C1 segment of cervical spinal cord (tissue), 14 donors: ENCODE results near the gene DNM3.
"Not testable (repeated sequence)": the region's sequence is repeated elsewhere in the genome, so short reads cannot be mapped to it uniquely, and the experiment has no call there.

Source experiments
- DNase-seq, 14 donors: peaks; one replicate each; lab custom pipeline; 2025; lab: John Stamatoyannopoulos, UW

DNM3 gene

DNA sequence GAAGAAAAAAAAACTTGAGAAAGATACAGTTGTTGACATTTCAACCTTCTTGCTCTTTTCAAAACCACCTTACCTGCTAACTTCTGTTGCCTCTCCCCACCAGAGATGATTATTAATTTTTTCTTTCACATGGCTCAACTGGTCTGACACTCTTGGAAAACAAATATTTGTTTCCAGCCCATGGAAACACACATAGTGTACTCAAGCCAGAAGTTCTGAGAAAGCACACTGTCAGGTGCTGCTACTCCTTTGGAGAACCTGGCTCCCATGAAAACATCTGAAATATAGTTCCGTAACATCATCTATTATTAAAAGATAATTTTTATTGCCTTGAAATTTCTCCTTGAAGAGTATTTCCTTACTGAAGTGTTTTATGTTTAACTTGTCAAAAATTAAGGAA, 434.2 kb downstream of the DNM3 start:
- DNase-seq: no peak

DNA sequence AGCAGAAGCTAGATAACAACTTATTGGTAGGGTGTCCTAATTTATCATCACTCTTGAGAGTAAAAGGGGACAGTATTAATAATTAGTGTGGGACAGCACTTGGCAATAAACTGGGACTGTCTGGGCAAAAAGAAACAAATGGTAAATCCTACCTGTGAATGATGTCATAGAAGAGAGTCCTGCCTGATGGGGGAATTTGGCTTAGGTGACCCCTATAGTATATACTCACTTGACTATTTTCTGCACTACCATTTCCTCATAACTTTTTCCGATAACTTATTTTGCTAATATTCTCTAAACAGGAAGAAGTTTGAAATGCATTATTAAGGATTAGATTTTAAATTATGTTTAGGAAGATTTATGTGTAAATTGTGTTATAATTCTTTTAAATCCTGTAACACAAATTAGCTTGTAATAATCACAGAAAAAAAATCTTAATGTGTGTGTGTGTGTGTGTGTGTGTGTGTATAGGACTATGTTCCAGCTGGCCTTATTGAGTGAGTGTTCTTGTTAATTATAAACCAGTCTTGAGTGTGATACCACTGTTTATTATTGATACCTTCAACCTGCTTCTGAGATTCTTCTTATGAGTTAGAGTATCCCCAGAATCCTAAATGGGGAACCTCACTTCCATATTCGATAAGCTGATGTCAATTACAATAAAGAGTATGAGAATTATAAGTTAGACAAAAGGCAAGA, 435.0 kb downstream of the DNM3 start:
- DNase-seq: no peak

DNA sequence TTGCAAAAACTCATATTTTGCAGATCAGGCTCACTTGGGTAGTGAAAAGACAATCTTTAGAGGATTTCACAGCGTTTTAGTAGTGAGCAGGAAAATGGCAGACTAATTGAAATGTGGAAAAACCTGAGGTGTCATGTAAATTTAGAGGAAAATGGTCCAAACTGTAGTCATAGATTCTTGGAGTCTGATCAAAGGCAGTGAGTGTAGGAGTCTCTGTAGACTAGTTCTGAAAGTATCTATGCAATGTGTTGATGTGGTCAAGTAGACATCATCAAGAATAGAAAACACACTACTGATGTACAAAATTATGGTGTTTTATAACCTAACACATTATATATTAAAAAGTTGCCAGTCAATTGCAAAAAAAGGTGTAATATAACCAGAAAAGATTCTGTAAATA, 436.0 kb downstream of the DNM3 start:
- DNase-seq: no peak

DNA sequence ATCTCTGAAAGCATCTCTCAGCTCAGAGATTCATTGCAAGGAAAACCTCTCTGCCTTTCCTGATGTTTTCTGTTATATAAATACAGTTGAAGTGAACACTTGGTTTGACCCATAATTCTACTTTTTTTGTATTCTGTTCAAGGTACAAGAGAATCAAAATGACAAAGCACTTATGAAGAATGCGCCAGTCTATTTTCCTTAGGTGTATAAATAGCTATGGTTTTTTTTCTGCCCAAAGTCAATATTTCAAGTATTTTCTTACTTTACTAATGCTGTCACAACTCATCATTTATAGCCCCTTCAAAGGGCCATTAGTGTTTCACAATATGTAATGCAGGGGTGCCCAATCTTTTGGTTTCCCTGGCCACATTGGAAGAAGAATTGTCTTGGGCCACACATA, 436.7 kb downstream of the DNM3 start:
- DNase-seq: no peak

DNA sequence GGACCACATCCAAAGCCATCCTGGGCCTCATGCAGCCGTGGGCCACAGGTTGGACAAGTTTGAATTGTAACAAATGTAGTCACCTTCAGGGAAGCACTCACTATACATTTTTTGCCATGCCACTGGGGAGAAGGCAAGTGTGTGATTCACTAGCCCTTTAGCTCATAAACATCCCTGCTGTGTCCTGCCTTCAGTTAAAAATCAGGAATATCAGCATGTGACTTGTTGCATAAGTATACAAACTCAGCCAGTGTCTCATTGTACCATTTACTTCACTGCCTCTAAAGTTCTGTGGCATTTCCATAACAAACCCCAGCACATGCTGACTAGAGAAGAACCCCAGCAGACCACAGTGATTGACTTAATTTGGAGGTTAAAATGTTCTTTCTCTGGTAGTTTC, 437.2 kb downstream of the DNM3 start:
- DNase-seq: no peak

DNA sequence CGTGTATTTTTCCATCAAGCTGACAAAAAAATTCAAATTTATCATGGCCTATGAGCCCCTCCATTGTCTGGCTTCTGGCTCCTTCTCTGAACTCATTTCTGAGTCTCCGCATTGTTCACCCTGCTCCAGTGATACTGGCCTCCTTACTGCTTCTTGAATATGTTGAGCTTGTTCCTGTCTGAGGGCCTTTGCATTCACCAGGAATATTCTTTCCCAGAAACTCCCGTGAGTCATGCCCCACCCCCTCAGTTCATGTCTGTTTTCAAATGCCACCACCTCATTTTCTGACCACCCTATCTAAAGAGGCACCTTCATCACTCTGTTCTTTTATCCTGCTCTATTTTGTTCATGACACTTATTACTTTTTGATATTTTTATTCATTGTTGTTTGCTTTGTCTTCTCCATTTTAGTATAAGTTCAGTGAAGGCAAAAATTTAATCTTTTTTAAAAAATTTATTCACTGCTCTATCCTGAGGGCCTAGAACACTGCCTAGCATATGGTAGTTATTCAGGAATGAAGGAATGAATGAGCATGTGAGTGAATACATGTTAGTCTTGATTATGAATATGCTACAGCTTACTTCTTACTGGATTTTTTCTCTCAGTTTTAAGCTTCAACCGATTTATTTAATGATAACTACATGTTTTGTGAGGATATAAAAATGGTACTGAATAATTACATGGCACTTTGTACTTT, 438.8 kb downstream of the DNM3 start:
- no peak for DNase-seq

DNA sequence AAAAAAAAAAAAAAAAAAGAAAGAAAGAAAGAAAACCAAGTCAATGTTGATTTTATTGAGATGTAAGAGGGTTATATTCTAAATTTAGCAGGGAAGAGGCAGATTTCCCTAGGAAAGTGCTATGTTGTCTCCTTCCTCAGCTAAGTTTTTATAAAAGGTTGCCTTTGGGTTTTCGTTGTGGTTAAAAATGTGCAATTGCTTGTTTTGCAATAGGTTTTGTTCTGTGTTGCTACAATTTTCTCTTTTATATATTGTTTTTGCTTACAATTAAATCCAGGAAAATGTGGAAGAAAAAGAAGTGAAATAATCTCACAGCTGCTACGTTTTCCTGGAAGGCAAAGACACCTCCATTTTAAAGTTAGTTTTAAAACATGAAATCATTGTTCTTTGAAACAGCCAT, 442.5 kb downstream of the DNM3 start:
- DNase-seq: no peak

DNA sequence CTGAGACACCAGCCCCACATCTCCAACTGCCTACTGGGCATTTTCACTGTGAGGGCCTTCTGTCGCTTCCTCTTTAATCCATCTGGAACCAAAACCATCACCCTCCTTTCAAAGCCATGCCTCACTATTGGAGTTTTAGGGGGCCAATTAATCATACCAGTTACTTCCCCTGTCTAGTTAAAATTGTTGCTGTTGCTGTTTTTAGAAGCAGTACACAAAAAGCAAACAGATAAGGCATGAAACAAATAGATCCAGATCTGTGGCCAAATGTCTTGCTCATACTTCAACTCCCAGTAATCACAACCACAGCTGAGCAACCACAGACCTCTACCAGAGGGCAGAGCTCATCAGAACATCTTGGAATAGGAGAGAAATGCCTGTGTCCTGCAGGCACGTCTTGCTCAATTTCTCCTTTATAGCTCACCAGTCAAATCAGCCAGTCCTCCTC, 445.4 kb downstream of the DNM3 start:
- DNase-seq: peak in 1 of 14 donors; percentile 25

DNA sequence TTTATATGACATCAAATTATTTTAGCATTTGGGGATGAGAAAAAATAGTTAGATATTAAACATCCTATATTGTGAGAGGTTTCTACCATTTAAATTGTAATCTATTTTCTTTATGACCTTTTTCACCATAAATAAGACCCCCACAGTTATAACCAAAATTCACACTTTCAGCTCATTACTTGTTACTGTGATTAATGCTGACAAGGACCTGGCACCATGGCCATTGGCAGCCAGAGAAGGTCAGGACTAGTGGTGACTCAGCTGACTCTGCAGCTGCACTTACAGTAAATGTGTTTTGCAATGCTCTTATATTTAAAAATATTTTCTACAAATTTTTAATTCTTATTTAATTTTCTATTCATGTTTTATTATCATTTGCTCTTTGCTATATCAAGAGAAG, 445.9 kb downstream of the DNM3 start:
- peak in 3 of 14 donors; percentile 9 to 48 (median 10) for DNase-seq

DNA sequence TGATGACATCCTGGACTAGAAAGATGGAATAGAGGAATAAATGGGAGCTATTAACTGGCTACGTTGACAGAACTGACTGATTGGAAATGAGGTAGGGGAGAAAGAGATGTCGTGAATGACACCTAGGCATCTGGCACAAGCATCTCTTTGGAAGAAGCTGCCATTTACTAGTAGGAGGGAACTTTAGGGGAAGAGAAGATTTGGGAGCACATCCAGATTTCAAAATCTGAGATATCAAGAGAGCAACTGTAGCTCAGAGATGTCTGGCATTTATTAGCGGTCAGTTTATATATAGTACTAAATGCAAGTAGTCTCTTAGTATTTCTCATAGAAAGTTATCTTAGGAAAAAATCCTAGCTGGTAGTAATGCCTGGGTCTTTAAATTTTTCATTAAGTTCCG, 447.3 kb downstream of the DNM3 start:
- DNase-seq: no peak

DNA sequence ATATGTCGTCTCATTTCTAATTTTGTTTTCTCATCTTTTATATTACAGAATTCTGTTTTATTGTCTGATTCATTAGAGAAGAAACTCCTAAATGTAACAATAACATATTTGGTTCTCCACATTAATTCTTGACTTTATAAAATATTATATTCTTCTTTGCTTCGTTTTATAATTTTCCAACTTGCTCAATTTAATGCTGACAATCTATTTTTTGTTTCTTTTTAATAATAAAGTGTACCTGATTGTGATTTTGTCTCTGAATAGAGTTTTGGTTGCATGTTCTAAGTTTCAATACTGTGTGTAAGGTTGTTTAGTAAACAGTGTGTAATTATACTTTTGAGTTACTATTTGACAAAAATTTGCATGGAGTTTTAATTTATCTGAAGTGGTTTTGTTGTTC, 448.1 kb downstream of the DNM3 start:
- DNase-seq: no peak

DNA sequence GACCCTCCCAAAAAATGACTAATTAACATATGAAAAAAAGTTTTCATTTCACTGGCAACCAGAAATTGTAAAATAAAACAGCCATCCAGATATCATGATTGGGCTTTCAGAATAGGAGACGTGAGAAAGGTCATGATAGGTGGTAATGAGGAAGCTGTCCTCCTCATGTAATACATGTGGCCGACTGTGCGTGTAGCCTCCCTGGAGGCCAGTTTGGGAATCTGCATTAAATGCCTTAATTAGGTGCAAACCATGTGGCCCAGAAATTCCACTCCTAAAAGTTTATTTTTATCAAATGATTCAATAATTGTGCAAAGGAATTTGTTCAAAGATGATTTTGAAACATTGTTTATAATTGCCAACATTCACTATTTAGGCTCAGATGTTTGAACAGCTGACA, 451.5 kb downstream of the DNM3 start:
- DNase-seq: no peak

DNA sequence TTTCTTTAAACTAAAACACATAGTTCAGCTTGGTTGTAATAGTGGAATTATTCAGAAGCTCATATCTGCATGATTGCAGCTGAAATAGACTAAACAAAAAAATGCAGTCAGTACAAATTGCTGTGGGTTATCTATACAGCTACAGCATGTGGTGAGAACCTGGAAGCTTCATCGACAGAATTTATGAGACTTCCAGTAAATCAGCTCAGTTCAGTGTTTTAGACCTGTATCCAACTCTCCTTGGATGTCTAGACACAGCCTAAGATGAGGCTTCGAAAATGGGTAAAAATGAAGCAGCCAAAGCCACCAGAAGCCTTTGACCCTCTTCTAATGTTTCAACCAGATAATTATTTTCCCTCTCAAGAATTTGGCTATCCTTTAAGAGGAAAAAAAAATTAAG, 452.1 kb downstream of the DNM3 start:
- DNase-seq: no peak

DNA sequence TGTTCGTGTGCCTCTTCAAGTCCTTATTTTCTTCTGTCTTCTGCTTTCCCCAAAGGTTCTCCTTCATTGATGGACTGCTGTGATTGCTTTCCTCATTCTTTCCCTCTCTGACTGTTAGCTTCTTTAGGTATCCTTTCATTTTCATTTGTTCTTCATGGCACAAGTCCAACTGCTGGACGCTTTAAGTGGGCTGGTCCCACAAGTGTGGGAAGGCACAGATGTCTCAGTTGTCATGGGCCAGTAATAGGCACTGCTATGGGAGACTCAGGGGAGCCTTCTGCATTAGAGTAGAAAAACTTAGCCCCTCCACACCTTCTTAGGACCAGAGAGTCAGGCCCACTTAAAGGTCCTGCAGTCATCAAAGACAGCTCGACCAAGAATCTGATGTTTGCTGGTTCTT, 456.8 kb downstream of the DNM3 start:
- no peak for DNase-seq

DNA sequence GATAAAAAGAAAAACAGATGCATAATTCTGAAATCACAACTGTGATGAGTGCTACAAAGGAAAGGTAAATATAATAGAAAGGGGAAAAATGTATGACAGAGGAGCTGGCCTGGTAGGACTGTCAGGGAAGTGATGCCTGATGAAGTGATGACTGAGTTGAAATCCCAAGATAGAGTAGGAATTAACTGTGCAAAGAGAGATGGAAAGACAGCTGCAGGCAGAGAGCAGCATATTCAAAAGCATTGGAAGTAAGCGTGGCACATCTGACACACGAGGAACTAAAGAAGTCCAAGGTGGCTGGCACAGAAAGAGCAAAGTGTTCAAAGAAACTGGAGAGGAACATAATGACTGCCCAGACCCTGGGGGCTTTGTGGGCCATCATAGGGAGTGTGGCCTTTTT, 457.6 kb downstream of the DNM3 start:
- no peak for DNase-seq

DNA sequence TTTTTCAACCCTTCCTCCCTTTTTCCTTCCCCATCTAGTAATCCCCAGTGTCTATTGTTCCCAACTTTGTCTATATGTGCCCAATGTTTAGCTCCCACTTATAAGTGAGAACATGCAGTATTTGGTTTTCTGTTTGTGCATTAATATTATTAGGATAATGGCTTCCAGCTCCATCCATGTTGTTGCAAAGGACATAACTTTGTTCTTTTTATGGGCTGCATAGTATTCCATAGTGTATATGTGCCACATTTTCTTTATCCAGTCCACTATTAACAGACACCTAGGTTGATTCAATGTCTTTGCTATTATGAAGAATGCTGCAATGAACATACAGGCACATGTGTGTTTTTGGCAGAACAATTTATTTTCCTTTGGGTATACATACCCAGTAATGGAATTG, 458.2 kb downstream of the DNM3 start:
- DNase-seq: no peak

DNA sequence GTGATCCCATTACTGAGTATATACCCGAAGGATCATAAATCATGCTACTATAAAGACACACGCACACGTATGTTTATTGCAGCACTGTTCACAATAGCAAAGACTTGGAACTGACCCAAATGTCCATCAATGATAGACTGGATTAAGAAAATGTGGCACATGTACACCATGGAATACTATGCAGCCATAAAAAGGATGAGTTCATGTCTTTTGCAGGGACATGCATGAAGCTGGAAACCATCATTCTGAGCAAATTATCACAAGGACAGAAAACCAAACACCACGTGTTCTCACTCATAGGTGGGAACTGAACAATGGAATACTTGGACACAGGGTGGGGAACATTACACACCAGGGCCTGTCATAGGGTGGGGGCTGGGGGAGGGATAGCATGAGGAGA, 466.2 kb downstream of the DNM3 start:
- DNase-seq: not testable (repeated sequence)

DNA sequence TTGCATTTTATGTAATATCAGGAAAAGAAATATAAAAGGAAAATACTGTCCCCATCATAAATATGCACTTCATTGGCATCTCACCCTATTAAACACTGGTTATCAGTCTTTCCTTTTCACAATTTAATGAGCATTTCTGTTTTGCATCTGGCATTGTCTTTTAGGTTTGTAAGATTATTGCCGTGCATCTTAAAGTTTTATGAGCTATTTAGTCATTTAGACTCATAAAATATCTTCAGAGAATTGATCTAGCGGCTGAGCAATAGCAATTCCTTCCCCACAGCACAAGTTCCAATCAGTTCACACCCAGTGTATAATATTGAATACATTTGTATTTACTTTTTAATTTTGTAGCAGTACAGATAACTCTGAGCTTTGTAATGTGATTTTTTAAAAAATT, 466.8 kb downstream of the DNM3 start:
- no peak for DNase-seq

DNA sequence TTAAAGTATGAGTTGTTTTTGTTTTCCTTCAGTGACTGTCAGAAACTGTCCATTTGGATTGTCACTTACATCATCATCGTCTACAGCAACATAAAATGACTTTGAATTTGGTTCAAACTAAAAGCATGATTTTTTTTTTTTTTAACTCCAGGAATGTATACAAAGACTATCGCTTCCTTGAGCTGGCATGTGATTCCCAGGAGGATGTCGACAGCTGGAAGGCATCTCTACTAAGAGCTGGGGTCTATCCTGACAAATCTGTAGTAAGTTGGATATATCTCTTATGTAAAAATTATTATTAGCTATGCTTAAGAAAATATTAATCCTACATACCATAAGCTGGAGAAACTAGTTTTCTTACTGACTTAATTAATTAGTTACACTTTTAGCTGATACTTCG, 467.3 kb downstream of the DNM3 start:
- DNase-seq: no peak

DNA sequence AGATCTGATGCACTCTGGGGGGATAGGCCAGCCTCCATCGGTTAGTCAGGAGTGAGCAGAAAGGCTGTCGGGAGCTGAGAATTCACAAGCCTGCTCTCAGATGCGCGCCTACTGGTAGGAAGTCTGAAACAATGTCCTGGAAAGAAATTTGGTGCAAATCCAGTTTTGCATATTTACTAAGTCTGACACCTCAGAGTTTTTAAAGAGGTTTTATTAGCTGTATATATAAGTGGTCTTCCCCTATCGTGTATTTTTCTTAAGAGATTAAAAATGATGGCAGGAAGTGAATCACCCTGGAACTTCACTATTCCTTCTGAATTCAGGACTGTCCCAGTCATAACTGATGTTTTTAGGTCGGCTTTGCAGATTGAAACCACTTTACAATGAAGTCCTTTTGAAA, 479.4 kb downstream of the DNM3 start:
- no peak for DNase-seq

DNA sequence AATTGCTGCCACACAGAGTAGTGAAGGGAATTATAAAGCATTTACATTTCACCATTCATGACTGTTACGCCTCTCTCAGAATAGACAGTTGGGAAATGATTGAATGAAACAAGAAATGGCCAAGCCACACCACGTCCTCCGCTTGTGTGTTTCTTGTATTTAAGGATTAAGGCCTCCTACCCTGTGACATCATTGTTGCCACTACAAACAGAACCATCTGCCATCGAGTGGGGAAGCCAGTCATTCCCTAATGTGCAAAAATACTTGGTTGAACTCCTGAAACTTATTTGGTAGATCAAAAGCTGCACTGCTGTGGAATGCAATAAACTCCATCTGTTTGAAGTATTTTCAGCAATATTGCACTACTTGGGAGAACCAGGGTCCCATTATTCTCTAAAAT, 480.2 kb downstream of the DNM3 start:
- peak in 1 of 14 donors; percentile 42 for DNase-seq

DNA sequence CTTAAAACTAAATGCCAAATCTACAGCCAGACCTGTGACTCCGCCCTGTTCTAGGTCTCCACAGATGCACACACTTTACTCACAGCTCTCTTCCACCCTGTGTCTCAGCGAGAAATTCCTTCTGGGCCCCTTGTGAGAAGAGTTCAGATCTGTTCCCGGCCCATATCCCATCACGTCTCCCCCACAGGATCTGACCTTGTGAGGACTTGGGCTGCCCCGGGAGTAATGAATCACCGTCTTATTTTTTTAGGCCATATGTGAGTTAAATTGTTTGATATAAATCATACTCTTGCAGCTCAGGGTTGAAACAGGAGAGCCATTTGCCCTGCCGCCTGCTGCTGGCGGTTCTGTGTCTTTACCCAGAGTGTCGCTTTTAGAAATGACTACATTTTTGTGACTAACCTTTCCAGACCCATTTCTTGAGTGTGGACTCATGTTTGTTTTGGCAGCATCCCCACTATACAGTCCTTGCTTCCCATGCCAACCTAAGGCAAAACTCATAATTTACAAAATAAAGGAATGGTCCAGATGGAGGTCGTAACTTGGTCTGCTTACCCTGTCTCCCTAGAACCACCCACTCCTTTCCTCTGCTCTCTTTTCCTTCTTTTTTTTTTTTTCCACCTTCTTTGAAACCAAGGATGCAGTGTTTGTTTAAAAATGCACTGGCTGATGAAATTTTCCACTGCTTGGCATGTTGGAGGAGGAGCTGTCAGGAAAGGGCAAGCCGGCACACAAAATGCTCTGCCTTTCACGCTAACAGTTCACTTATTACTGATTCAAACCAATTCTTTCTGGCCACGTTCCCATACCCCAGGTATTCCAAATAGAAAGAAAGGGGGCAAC, 481.1 kb downstream of the DNM3 start:
- DNase-seq: peak in 1 of 14 donors; percentile 57

DNA sequence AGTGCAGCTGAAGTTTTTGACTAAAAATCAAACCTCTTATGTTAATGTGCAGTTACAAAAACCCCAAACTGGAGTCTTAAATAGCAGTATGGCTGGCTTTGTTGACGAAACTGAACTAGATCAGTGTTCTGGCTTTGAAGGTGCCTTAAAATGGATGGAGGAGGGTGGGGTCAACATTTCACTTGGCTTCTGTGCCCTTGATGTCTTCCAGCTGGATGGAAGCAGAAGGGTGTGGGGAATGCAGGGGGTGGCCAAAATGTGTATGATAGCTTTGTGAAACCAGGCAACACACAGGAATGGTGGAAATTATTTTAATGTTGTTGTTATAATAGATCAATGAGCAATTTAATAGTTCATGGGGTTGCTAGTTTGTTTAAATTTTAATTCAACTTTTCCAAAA, 482.4 kb downstream of the DNM3 start:
- no peak for DNase-seq
